ENCODE data around the gene SLC22A6.

SLC22A6 gene, protein sequence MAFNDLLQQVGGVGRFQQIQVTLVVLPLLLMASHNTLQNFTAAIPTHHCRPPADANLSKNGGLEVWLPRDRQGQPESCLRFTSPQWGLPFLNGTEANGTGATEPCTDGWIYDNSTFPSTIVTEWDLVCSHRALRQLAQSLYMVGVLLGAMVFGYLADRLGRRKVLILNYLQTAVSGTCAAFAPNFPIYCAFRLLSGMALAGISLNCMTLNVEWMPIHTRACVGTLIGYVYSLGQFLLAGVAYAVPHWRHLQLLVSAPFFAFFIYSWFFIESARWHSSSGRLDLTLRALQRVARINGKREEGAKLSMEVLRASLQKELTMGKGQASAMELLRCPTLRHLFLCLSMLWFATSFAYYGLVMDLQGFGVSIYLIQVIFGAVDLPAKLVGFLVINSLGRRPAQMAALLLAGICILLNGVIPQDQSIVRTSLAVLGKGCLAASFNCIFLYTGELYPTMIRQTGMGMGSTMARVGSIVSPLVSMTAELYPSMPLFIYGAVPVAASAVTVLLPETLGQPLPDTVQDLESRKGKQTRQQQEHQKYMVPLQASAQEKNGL

DNA sequence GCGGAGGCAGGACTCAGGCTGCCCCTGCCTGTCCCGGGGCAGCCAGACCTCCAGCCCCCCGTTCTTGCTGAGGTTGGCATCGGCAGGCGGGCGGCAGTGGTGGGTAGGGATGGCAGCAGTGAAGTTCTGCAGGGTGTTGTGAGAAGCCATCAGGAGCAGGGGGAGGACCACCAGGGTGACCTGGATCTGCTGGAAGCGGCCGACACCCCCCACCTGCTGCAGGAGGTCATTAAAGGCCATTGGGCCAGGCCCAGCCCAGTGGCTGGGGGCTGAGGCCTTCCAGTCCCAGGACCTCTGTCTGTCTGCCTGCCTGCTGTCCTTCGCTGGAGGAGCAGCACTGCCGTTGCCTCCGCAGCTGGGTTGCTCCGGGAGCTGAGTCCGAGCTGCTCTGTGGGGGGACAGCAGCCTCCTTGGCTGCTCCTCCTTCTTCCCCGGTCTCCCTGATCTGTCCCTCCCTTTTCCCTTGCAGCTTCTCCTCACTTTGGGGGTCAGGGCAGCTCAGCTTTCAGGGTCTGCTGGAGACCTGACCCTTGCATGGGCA lies at the start of gene SLC22A6:
Gene SLC22A6, minus strand, starts transcription at position 517 of the 541 bp plus-strand sequence. Its CDS starts 277 bp downstream, at position 240.
- Mint-ChIP-seq H3K4me3 (no peak within 1 kb of the TSS), H3K27ac (no peak within 1 kb of the TSS), H3K9me3 (no peaks in the 10 kb centered on the region), H3K36me3 (no peaks in the 10 kb centered on the region), H3K27me3 (peaks cover 18% of the 10 kb centered on the region), H3K4me1 (no peaks in the 10 kb centered on the region)
- ATAC-seq (ENCODE audit: low read depth): no peak
- no peak for DNase-seq (ENCODE audit: low spot score in 2 of 2)

DNA sequence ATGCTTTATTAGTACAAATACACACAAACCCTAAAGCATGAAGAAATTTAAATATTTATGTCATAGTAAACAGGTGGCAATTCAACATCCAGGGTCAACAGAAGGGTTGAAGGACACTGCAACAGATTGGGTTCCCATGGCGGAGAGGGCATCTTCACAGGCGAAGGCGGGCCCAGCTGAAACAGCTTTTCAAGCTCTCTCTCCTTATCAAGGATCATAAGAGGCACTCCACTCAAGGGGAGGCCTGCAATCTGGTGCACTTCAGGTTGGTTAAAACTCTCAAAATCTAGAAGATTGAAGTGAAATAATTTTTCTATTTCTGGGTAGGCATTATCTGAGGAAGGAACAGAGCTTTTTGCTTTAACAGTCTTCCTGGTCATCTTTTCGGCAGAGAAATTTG lies 47.7 kb upstream of the SLC22A6 start:
- Mint-ChIP-seq H3K4me3 (no peak overlapping the region), H3K27me3 (peaks cover 23% of the 10 kb centered on the region), H3K36me3 (no peaks in the 10 kb centered on the region)

DNA sequence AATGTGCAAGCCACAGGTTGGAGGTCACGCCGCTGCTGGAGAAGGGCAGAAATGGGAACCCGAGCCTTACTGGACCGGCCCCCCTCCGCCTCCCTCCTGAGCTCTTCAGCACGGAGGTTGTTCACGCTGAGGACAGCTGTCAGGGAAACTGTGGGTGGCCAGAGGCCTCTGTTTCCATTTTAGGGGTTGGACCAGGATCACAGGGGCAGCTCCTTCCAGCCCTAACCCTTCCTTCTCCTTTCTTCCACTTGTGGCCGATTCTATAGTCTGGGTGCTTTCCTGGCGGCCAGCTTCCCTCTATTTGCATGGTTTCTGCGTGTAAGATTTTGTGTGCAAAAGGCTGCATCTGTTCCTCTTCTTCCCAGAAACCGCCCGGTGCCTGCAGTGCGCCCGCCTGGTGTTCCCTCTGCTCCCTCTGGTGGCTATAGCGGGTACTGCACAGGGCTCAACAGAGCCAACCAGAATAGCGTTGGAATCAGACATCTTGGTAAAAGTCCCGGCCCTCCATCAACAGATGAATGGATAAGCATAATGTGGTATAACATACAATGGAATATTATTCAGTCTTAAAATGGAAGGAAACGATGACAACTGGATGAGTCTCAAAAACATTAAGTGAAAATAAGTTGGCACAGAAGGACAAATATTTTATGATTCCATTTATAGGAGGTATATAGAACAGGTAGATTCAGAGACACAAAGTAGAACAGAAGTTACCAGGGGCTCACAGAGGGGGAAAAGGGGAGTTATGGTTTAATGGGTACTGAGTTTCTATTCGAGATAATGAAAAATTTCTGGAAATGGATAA lies 39.3 kb upstream of the SLC22A6 start:
- H3K9me3 Mint-ChIP-seq: peaks cover 1% of the 10 kb centered on the region
- no peak overlapping the region for H3K4me3 Mint-ChIP-seq
- no peaks in the 10 kb centered on the region for H3K36me3 Mint-ChIP-seq
- ATAC-seq (ENCODE audit: low read depth): peak; percentile 95
- peak; percentile 87 to 88 for DNase-seq (ENCODE audit: low spot score in 2 of 2)
- no peak overlapping the region for H3K27ac Mint-ChIP-seq
- H3K4me1 Mint-ChIP-seq: peaks cover 3% of the 10 kb centered on the region
- H3K27me3 Mint-ChIP-seq: peaks cover 19% of the 10 kb centered on the region

More for the DNA sequence above, 47.7 kb upstream of the SLC22A6 start:
- ATAC-seq (ENCODE audit: low read depth) (no peak), DNase-seq (ENCODE audit: low spot score in 2 of 2) (no peak)
- peaks cover 4% of the 10 kb centered on the region for H3K4me1 Mint-ChIP-seq
- no peak overlapping the region for H3K27ac Mint-ChIP-seq
- H3K9me3 Mint-ChIP-seq: no peaks in the 10 kb centered on the region

DNA sequence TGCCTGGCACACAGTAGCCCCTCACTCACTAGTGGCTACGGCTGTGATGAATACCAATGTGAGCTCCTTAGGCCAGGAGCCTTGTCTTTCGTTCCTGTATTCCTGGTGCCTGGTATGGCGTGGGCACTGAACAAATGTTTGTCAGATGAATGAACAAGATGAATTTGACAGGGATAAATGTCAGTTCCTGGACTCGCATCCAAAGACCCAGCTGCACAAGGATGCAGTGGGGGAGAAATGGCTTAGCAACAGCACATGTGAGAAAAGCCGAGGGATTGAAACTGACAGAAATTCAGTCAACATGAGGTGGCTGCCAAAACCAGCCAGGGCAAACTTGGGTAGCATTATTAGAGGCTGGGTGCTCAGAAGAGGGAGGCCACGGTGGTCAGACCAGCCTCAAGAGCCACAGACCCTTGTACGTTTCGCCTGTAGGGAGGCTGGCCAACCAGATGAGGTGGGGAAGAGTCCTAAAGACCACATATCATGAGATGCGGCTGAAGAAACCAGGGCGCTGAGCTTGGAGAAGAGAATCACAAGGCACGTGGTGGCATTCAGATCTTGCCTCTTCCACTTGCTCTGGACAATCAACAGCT lies 38.6 kb upstream of the SLC22A6 start:
- H3K9me3 Mint-ChIP-seq: peaks cover 1% of the 10 kb centered on the region
- DNase-seq (ENCODE audit: low spot score in 2 of 2) (no peak), ATAC-seq (ENCODE audit: low read depth) (no peak)
- H3K4me3 Mint-ChIP-seq: no peak overlapping the region
- no peak overlapping the region for H3K27ac Mint-ChIP-seq
- H3K4me1 Mint-ChIP-seq: peaks cover 3% of the 10 kb centered on the region
- peaks cover 21% of the 10 kb centered on the region for H3K27me3 Mint-ChIP-seq
- no peaks in the 10 kb centered on the region for H3K36me3 Mint-ChIP-seq

DNA sequence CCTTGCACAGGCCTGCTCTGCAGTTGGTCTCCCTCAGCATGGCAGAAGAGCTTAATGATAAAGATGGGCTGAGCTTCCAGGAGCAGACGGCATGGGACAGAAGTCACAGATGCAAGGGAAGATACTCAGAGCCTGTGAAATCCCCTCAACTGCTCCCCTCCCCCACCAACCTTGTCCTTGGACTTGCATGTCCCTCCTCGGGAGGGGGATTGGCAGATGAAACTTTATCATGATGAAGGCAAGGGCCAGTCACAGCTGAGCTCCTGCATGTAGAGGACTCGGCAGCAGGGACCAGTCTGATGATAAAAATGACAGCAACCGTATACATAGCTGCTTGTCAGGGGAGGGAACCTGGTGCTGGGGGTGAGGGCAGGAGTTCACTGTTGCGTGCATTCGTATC lies 37.7 kb upstream of the SLC22A6 start:
- Mint-ChIP-seq H3K27ac (no peak overlapping the region), H3K9me3 (peaks cover 1% of the 10 kb centered on the region), H3K4me3 (no peak overlapping the region), H3K27me3 (peaks cover 17% of the 10 kb centered on the region), H3K4me1 (peaks cover 3% of the 10 kb centered on the region), H3K36me3 (no peaks in the 10 kb centered on the region)
- DNase-seq (ENCODE audit: low spot score in 2 of 2): no peak
- no peak for ATAC-seq (ENCODE audit: low read depth)

DNA sequence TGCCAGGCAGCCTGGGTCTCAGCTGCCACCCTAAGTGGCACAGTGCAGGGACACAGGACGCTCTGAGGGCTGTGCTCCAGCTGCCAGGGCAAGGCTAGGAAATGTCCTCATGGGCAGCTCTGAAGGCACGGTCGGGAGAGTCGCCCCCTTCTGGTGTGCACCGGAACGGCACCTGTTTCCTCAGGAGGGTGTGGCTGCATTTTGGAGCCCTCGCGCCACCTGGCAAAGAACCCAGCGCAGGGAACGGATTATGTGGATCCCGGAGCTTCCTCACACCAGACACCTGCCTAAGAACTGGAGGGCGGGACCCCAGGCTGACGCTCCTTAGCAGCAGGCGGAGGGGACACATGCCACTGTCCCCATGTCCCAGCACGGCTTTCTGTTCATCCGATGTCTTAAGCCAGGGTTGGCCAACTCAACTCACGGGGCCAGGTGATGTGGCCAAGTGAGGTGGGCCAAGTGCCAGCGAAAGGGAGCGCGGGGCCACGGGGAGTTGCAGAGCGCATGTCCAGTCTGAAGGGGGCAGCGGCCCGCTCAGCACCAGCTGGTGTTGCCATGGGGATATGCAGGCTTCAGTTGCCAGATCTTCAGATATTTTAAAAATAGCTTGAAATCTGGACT lies 36.0 kb upstream of the SLC22A6 start:
- Mint-ChIP-seq H3K4me1 (peaks cover 3% of the 10 kb centered on the region), H3K27me3 (peaks cover 17% of the 10 kb centered on the region), H3K4me3 (no peak overlapping the region), H3K9me3 (peaks cover 1% of the 10 kb centered on the region), H3K27ac (no peak overlapping the region), H3K36me3 (no peaks in the 10 kb centered on the region)
- ATAC-seq (ENCODE audit: low read depth) (no peak), DNase-seq (ENCODE audit: low spot score in 2 of 2) (no peak)

DNA sequence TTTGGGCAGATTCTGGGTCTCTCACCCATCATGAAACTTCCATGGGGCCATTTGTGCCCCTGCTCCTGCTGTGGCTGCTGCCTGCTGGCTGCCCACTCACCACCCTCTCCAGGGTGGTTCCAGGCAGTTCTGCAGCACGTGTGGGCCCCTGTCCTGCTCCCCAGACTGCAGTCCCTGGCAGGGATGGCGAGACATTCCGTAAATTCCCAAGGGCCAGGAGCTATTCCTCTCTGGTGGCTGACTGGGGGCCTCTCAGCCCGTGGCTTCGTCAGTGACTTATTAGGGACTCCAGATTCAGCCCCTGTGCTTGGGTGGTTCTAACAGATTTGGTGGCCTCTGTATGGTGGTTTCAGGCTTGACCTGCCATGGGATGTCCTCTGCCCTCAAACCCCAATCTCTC lies 34.7 kb upstream of the SLC22A6 start:
- Mint-ChIP-seq H3K9me3 (no peaks in the 10 kb centered on the region), H3K4me1 (peaks cover 3% of the 10 kb centered on the region)

DNA sequence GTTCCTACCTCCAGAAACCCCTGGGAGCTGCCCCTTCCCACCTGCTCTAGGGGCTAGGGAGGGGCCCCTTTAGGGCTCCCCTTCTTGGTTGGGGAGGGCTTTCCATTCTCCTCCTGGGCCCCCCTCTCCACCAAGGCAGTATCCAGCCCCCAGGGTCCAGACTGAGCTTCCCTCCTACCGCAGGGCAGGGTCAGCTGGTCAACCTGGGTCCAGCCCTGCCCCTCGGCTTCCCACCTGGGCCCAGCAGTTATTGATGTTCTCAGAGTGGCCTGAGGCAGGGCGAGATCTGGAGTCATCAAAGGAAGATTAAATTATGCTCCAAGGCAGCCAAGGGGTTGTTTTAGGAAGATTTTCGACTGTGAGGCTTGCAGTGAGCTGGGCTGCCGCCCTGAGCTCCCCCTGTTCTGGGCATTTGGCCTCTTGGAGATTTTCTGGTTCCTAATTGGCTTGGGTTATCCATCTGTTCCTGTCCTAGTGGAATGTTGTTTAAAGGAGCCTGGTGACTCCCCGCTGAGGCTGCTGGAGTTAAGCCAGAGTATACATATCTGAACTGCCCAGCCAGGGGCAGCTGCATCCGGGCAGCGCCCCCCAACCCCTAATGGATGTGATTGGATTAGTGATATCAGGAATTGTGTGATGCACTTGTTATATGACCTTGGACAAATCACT lies 32.7 kb upstream of the SLC22A6 start:
- no peak overlapping the region for H3K27ac Mint-ChIP-seq
- ATAC-seq (ENCODE audit: low read depth) (no peak), DNase-seq (ENCODE audit: low spot score in 2 of 2) (no peak)
- H3K4me1 Mint-ChIP-seq: no peaks in the 10 kb centered on the region
- no peak overlapping the region for H3K4me3 Mint-ChIP-seq
- no peaks in the 10 kb centered on the region for H3K9me3 Mint-ChIP-seq
- H3K27me3 Mint-ChIP-seq: peaks cover 25% of the 10 kb centered on the region
- no peaks in the 10 kb centered on the region for H3K36me3 Mint-ChIP-seq

More for the DNA sequence above, 34.7 kb upstream of the SLC22A6 start:
- no peak overlapping the region for H3K27ac Mint-ChIP-seq
- no peak for ATAC-seq (ENCODE audit: low read depth)
- no peaks in the 10 kb centered on the region for H3K36me3 Mint-ChIP-seq
- peaks cover 20% of the 10 kb centered on the region for H3K27me3 Mint-ChIP-seq
- no peak overlapping the region for H3K4me3 Mint-ChIP-seq
- no peak for DNase-seq (ENCODE audit: low spot score in 2 of 2)

DNA sequence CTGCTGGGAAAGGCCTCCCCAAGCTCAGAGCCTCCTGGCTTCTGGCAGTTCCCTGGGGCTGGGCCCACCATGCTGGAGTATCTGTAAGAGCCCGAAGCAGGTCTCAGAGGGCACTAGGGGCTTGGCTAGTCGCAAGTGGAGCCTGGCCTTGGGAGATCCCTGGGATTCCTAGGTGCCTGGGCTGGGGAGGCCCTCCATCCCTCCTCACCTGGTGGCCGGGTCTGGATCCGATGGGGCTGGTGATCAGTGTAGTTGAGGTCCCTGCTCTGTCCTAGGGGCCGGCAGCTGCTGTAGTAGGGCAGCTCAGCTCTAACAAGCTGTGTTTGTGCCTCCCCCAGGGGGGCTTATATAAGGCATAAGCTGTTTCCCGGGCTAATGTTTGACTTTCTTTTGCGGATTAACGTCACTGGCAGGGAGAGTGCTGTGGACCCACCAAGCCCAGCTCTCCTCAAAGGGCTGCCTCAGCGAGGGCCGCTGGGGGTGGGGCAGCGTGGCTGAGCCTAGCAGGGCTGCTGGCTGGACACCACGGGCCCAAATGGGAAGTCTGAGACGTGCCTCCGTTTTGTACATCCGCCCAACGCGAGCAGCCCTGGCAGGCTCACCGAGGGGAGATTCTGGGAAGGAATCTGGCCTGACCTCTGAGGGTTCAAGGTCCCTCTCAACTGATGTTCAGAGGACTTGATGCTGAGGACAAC lies 30.9 kb upstream of the SLC22A6 start, which contains the start of gene SLC22A8:
Gene SLC22A8, minus strand, starts transcription at position 321 of the 695 bp plus-strand sequence. CDS start 883 bp downstream, outside the sequence.
- Mint-ChIP-seq H3K4me3 (no peak within 1 kb of the TSS), H3K36me3 (no peaks in the 10 kb centered on the region), H3K4me1 (no peaks in the 10 kb centered on the region), H3K27me3 (peaks cover 26% of the 10 kb centered on the region), H3K9me3 (no peaks in the 10 kb centered on the region), H3K27ac (no peak within 1 kb of the TSS)
- ATAC-seq (ENCODE audit: low read depth) (no peak), DNase-seq (ENCODE audit: low spot score in 2 of 2) (no peak)

DNA sequence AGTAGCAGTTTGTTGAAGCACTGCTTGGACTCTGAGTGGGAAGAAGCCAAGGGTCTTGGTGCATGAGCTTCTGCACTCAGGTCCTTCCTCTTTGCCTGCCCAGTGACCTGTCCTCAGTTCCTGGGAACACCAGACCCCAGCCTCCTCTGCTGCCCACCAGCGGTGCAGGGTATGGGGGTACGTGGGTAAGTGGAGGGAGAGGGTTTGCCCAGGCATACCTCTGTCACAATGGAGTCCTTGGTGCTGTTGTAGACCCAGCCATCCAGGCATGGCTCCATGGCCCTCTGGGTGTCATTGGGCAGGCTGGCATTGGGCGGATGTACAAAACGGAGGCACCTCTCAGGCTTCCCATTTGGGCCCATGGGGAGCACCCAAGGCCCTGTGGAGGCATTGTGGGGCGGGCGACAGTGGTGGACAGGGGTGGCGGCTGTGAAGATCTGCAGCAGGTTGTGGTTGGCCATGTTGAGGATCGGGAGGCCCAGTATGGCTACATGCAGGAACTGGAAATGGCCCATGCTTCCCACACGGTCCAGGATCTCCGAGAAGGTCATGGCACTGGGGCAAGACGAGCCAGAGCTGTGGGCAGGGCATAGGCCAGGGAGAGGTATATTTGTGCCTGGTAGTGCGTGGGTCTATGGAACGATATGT lies 29.8 kb upstream of the SLC22A6 start:
- Mint-ChIP-seq H3K36me3 (no peaks in the 10 kb centered on the region), H3K4me1 (no peaks in the 10 kb centered on the region), H3K27me3 (peaks cover 28% of the 10 kb centered on the region), H3K4me3 (no peak overlapping the region), H3K27ac (no peak overlapping the region), H3K9me3 (no peaks in the 10 kb centered on the region)
- DNase-seq (ENCODE audit: low spot score in 2 of 2): no peak
- no peak for ATAC-seq (ENCODE audit: low read depth)

DNA sequence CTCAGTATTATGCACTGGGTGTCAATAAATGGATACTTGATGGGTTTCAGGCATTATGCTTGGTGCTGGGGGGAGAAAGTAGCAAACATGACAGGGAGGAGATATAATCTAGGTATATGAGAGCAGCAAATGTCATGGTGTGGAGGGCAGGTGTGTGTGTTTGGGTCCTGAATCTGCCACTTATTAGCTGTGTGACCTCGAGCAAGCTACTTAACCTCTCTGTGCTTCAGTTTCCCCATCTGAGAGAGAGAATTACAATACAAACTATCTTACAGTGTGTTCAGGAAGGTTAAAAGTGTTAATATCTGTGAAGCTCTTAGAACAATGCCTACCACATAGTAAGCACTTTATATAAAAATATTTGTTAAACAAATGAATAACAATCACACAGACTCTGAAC lies 28.1 kb upstream of the SLC22A6 start:
- DNase-seq (ENCODE audit: low spot score in 2 of 2): no peak
- Mint-ChIP-seq H3K27ac (no peak overlapping the region), H3K9me3 (no peaks in the 10 kb centered on the region), H3K27me3 (peaks cover 19% of the 10 kb centered on the region), H3K4me3 (no peak overlapping the region), H3K36me3 (no peaks in the 10 kb centered on the region), H3K4me1 (no peaks in the 10 kb centered on the region)
- ATAC-seq (ENCODE audit: low read depth): no peak

DNA sequence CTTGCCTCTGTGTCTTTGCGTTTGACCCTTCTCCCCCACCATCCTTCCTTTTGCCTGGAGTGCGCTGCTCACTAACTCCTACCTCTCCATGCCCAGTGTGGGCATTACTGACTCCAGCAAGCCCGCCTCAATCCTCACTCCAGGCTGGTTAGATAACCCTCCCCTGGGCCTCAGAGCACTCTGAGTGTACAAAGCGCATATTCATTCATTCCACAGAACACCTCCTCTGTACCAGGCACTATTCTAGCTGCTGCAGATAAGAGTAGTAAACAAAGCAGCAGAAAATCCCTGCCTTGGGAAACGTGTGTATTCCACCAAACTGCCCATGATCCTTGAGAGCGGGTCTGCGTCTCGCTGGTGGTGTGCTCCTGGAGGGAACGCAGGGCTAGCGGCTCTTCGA lies 27.7 kb upstream of the SLC22A6 start:
- Mint-ChIP-seq H3K9me3 (no peaks in the 10 kb centered on the region), H3K36me3 (no peaks in the 10 kb centered on the region), H3K4me1 (no peaks in the 10 kb centered on the region), H3K4me3 (no peak overlapping the region), H3K27me3 (peaks cover 19% of the 10 kb centered on the region), H3K27ac (no peak overlapping the region)
- DNase-seq (ENCODE audit: low spot score in 2 of 2) (no peak), ATAC-seq (ENCODE audit: low read depth) (no peak)

Data from memory B cell (primary cell).